ENCODE data around the gene CORO2B. TPM values are rescaled to one million over a fixed set of nuclear protein-coding genes. Genes with fewer than 3 reads are reported as not detected.

Gene CORO2B
- total RNA-seq, 2 donors from 2014 or later = 1.0 to 4.0 TPM

- no peaks in the 10 kb centered on the region for H3K27me3 ChIP-seq
- DNase-seq (no peak), ATAC-seq (no peak)
- H3K9me3 ChIP-seq = no peaks in the 10 kb centered on the region
- 51 to 54% methylated on average over 5 of the region's 5 CpGs for WGBS, 2 donors
- H3K4me3 ChIP-seq = no peak overlapping the region
- H3K27ac ChIP-seq = no peak overlapping the region
- no peak for TF ChIP-seq CTCF (IDR thresholded peaks at IDR 0.05)
- TF ChIP-seq POLR2A (IDR thresholded peaks at IDR 0.05) = no peak
- H3K36me3 ChIP-seq (replicated peaks in 1 of 2; ENCODE audit: insufficient read depth in 1 of 2, low read depth in 2 of 2) = no peaks in the 10 kb centered on the region
- intact Hi-C loops (cut with DNase I) = no loop called here
- H3K4me1 ChIP-seq = no peaks in the 10 kb centered on the region
Observed at GRCh38 chr15:68682330-68682729, 103.5 kb downstream of the CORO2B start.

DNA sequence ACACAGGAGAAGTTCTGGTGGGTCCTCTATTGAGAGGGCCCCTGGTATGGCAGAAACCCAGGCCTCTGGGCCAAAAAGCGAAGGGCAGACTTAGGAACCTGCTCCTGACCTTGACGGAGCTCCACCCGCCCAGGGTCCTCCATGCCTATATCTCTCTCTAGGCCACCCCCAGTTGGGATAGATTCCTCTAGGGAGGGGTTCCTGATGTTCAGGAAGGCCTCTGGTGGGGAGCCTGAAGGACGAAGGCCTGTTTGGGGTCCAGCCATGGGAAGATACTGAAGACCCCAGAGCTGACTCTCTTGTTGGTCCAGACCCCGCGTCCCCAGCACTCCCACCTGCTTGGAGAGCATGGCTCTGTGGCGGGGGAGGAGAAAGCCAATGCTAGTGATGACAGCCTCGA is 104.2 kb downstream of the CORO2B start:
- H3K9me3 ChIP-seq = no peaks in the 10 kb centered on the region
- DNase-seq (no peak), ATAC-seq (no peak)
- TF ChIP-seq CTCF (IDR thresholded peaks at IDR 0.05) (no peak), POLR2A (IDR thresholded peaks at IDR 0.05) (no peak)
- intact Hi-C loops (cut with DNase I) = no loop called here
- no peaks in the 10 kb centered on the region for H3K36me3 ChIP-seq (replicated peaks in 1 of 2; ENCODE audit: insufficient read depth in 1 of 2, low read depth in 2 of 2)
- 79 to 82% methylated on average over 7 to 8 of the region's 8 CpGs for WGBS, 2 donors
- H3K4me1 ChIP-seq = no peaks in the 10 kb centered on the region
- H3K4me3 ChIP-seq = no peak overlapping the region
- H3K27me3 ChIP-seq = no peaks in the 10 kb centered on the region
- H3K27ac ChIP-seq = no peak overlapping the region

GRCh38 chr15:68683551-68683950 is 104.8 kb downstream of the CORO2B start:
- H3K4me1 ChIP-seq = no peaks in the 10 kb centered on the region
- no peaks in the 10 kb centered on the region for H3K9me3 ChIP-seq
- TF ChIP-seq CTCF (IDR thresholded peaks at IDR 0.05) (no peak), POLR2A (IDR thresholded peaks at IDR 0.05) (no peak)
- H3K4me3 ChIP-seq = no peak overlapping the region
- H3K27ac ChIP-seq = no peak overlapping the region
- no peaks in the 10 kb centered on the region for H3K36me3 ChIP-seq (replicated peaks in 1 of 2; ENCODE audit: insufficient read depth in 1 of 2, low read depth in 2 of 2)
- DNase-seq (no peak), ATAC-seq (no peak)
- intact Hi-C loops (cut with DNase I) = no loop called here
- WGBS, 2 donors = 37 to 44% methylated on average over 2 of the region's 2 CpGs
- no peaks in the 10 kb centered on the region for H3K27me3 ChIP-seq

DNA sequence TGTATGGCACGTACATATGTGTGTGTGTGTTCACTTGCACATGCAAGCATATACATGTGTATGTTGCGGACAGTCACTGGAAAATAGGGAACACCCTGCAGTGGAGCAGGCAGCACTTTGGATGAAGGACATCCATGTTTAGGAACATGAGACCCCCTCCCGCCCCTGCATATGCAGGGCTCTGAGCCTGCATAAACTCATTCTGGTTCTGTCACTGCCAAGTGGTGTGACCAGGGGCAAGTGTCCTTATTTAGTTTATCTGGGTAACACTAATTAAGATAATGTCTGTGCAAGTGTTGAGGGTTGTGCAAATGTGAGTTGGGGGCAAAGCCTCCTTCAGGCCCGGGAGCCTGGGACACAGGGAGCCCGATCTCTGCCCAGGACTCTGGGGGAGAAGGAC is 105.7 kb downstream of the CORO2B start:
- intact Hi-C loops (cut with DNase I) = no loop called here
- 61 to 65% methylated on average over 5 of the region's 5 CpGs for WGBS, 2 donors
- H3K4me3 ChIP-seq = no peak overlapping the region

More for the DNA sequence above, 105.7 kb downstream of the CORO2B start:
- H3K27ac ChIP-seq = no peak overlapping the region
- no peak for ATAC-seq
- no peaks in the 10 kb centered on the region for H3K9me3 ChIP-seq
- no peaks in the 10 kb centered on the region for H3K27me3 ChIP-seq
- TF ChIP-seq POLR2A (IDR thresholded peaks at IDR 0.05) (no peak), CTCF (IDR thresholded peaks at IDR 0.05) (no peak)
- no peaks in the 10 kb centered on the region for H3K36me3 ChIP-seq (replicated peaks in 1 of 2; ENCODE audit: insufficient read depth in 1 of 2, low read depth in 2 of 2)
- H3K4me1 ChIP-seq = no peaks in the 10 kb centered on the region
- no peak for DNase-seq
